T-helper 17 cell (primary cell): ENCODE measurements around the gene RPRD2. TPM values are rescaled to one million over a fixed set of nuclear protein-coding genes. Genes with fewer than 3 reads are reported as not detected.
A peak's percentile ranks its signal among the peaks of the same experiment; 100 is the strongest.

Experiments used
- ATAC-seq: fragments of 150-1000 bp; cut with Tn5 transposase; 2 replicates; pipeline ENCODE4 v1.10.0; 2021; ENCODE audit warnings: mild to moderate bottlenecking, moderate library complexity
- DNase-seq, 3 donors: peaks; one replicate each; pipeline versions ENCODE4 v3.0.0 to v3.0.0-alpha.2; 2020 to 2021
- H3K9me3 ChIP-seq: one replicate; pipeline ENCODE4 v1.7.0; 2013; ENCODE audit warnings: low read length, mild to moderate bottlenecking; ENCODE audit not compliant: control insufficient read depth, poor library complexity, severe bottlenecking
- H3K27ac Mint-ChIP-seq: one replicate; pipeline ENCODE4 v1.8.0; 2022; ENCODE audit warnings: mild to moderate bottlenecking, moderate library complexity, mixed read lengths
- H3K27me3 Mint-ChIP-seq: one replicate; pipeline ENCODE4 v1.8.0; 2022; ENCODE audit warnings: mixed read lengths
- H3K36me3 Mint-ChIP-seq: one replicate; pipeline ENCODE4 v1.8.0; 2022; ENCODE audit warnings: low read depth, mixed read lengths
- H3K4me1 Mint-ChIP-seq: one replicate; pipeline ENCODE4 v1.8.0; 2022; ENCODE audit warnings: mild to moderate bottlenecking, mixed read lengths
- H3K4me3 Mint-ChIP-seq: one replicate; pipeline ENCODE4 v1.8.0; 2022; ENCODE audit warnings: mild to moderate bottlenecking, moderate library complexity, mixed read lengths
- total RNA-seq, 4 donors: library from RNA in 2 of 4; stranded (reverse) in 2 of 4; gene quantifications; one replicate each; pipeline ENCODE4 v1.2.3 and lab custom pipeline; 2022 to 2026

RPRD2 gene
- total RNA-seq, 2 donors from 2014 or later: 36.2 to 38.7 TPM

DNA sequence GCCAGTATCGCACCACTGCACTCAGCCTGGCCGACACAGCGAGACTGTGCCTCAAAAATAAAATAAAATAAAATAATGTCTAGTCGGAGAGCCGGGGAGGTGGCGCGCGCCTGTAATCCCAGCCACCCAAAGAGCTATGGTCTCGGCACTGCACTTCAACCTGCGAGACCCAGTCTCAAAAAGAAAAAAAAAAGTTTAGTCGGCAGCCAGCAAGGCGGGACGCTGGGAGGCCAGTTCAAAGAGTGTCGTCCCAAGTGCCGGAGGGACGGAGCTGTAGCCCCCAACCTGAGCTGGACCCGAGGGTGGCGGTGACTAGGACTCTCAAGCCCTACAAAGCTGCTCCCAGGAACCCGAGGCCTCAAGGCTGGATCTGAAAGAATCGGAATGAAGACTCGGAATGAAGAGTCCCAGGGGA lies 151.0 kb downstream of the RPRD2 start:
- peaks cover 2% of the 10 kb centered on the region for H3K36me3 Mint-ChIP-seq
- H3K9me3 ChIP-seq: no peaks in the 10 kb centered on the region
- peak overlapping the region; percentile 93 for H3K4me3 Mint-ChIP-seq
- DNase-seq (no peak), ATAC-seq (no peak)
- H3K4me1 Mint-ChIP-seq: peaks cover 10% of the 10 kb centered on the region
- H3K27me3 Mint-ChIP-seq: no peaks in the 10 kb centered on the region
- no peak overlapping the region for H3K27ac Mint-ChIP-seq

DNA sequence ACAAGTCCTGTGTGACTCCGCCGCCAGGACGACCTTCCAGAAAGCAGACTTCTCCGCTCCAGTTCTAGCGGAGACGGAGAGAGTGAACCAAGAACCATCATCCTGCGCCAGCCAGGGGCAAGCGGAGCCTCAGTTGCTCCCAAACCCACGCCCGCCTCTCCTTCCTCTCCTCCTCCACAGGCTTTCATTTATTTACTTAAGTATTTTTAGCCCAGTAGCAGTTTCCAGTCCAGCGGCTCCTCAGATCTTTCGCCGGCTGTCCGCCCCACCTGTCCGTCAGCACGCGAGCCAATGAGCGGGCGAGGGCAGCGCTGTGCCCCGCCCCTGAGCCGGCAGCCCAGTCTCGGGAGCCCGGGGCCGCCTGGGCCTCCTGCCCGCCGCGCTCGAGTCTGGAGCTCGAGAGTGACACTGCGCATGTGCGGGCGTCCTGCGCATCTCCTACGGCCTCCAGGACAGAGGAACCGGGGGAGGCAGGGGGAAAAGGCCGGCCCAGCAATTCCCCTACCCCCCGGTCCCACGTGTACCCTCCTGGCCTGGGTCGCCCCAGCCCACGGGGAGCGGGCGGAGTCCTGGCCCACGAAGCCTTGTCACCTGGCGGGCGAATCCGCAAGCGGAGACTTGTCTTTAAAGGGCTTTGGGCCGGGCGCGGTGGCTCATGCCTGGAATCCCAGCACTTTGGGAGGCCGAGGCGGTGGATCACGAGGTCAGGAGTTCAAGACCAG lies 151.5 kb downstream of the RPRD2 start, which contains the start of gene FALEC:
FALEC (plus strand) TSS at position 425 of the 722 bp plus-strand sequence.
- Mint-ChIP-seq H3K4me1 (peaks cover 6% of the 10 kb centered on the region), H3K4me3 (peak within 1 kb of the TSS; percentile 93), H3K27me3 (no peaks in the 10 kb centered on the region), H3K27ac (peak within 1 kb of the TSS; percentile 97), H3K36me3 (peaks cover 2% of the 10 kb centered on the region)
- peak; percentile 99 for ATAC-seq
- no peaks in the 10 kb centered on the region for H3K9me3 ChIP-seq
- DNase-seq: peak; percentile 83 to 90 (median 86)

DNA sequence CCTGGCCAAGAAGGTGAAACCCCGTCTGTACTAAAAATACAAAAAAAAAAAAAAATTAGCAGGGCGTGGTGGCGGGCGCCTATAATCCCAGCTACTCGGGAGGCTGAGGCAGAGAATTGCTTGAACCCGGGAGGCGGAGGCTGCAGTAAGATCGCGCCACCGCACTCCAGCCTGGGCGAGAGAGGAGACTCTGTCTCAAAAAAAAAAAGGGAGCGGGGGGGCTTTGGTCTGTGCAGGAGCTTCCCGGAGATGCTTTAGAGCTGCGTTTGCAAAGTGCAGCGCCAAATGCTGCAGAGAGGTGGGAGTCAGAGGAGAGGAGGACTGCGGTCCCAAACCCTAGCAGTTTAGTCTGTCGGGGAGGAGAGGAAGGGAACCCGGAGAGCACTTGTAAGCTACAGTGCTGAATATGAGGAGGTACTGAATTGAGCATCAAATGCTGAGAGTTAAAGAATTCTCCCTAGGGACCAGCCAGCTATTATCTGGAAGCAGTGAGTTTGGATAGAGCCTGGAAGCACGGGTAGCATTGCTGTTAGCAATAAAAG lies 152.2 kb downstream of the RPRD2 start:
- DNase-seq: no peak
- H3K27ac Mint-ChIP-seq: peak overlapping the region; percentile 97
- no peaks in the 10 kb centered on the region for H3K27me3 Mint-ChIP-seq

DNA sequence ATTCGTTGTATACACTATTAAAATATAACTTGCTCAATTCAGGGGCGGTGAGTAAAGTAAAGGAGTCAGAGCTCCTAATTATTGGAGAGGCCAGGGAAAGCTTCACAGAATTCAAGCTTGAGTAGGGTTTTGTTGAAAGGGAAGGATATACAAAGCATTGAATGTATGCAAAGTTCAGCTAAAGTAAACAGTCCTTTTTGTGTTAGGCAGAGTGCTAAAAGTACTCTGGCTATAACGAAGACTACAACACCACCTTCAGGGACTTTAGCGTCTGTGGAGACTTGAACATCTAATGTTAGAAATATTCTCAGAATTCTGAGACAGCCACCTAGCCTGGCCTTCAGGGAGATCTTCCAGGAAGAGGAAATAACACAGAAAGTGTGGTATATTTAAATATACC lies 152.7 kb downstream of the RPRD2 start:
- H3K27ac Mint-ChIP-seq: no peak overlapping the region
- ATAC-seq: no peak
- no peak for DNase-seq

More for the DNA sequence above, 152.2 kb downstream of the RPRD2 start:
- Mint-ChIP-seq H3K4me3 (peak overlapping the region; percentile 93), H3K36me3 (peaks cover 2% of the 10 kb centered on the region), H3K4me1 (peaks cover 6% of the 10 kb centered on the region)
- H3K9me3 ChIP-seq: no peaks in the 10 kb centered on the region
- ATAC-seq: peak; percentile 9

DNA sequence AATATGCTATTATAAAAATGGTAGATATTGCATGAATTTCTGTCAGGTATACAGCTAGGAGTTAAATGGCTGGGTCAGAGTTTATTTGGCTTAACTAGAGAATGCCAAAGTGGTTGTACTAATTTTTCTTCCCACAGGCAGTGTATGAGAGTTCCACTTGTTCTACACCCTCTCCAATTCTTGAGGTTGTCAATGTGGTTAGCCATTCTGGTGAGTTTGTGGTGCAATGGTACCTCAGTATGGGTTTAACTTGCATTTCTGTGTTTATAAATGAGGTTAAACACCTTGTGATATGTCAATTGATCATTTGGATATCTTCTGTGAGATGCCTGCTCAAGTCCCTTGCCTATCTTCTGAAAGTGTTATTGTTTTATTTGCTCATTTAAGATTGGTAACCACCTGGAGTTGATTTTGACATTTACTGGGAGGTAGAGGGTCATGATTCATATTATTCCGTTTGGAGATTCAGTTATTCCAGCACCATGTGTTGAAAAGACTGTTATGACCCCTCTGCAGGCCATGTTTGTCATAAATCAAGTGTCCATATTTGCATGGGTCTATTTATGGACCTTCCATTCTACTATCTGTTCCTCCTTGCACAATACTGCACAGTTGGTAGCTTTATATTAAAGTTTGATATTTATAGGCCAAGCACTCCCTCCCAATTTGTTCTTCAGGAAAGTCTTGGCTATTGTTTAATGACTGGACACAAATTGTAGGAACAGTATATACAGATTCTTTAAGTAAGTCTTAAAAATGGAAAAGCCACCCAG lies 157.4 kb downstream of the RPRD2 start:
- ATAC-seq (no peak), DNase-seq (no peak)
- Mint-ChIP-seq H3K27me3 (no peaks in the 10 kb centered on the region), H3K4me1 (peaks cover 2% of the 10 kb centered on the region), H3K27ac (no peak overlapping the region), H3K4me3 (no peak overlapping the region), H3K36me3 (no peaks in the 10 kb centered on the region)
- no peaks in the 10 kb centered on the region for H3K9me3 ChIP-seq

More for the DNA sequence above, 152.7 kb downstream of the RPRD2 start:
- peaks cover 6% of the 10 kb centered on the region for H3K4me1 Mint-ChIP-seq
- H3K9me3 ChIP-seq: no peaks in the 10 kb centered on the region
- H3K36me3 Mint-ChIP-seq: peaks cover 2% of the 10 kb centered on the region
- no peaks in the 10 kb centered on the region for H3K27me3 Mint-ChIP-seq
- H3K4me3 Mint-ChIP-seq: peak overlapping the region; percentile 93

DNA sequence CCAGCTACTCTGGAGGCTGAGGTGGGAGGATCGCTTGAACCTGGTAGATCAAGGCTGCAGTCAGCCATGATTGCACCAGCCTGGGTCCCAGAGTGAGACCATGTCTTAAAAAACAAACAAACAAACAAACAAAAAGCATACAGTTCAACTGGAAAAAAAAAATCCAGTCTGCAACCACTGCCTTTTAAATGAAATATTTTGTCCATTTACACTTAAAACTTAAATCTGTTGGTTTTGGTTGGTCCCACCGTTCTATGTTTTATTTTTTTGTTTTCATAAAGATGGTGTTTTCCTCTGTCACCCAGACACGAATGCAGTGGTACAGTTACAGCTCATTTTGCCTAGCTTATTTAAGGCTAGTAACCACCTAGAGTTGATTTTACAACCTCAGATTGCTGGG lies 161.4 kb downstream of the RPRD2 start:
- Mint-ChIP-seq H3K27ac (no peak overlapping the region), H3K4me1 (no peaks in the 10 kb centered on the region), H3K36me3 (no peaks in the 10 kb centered on the region), H3K4me3 (no peak overlapping the region), H3K27me3 (no peaks in the 10 kb centered on the region)
- ATAC-seq: no peak
- no peaks in the 10 kb centered on the region for H3K9me3 ChIP-seq
- DNase-seq: no peak

Other genes starting within 250 kb of the RPRD2 start
- gene PLEKHO1, start 214.2 kb upstream of the RPRD2 start, total RNA-seq: 100 to 1,000 TPM in 1 of 2 donors, 10 to 100 TPM in 1; 71.4 to 124 TPM
- gene ANP32E, start 128.0 kb upstream of the RPRD2 start, total RNA-seq: 10 to 100 TPM; 45.4 to 50.2 TPM
- gene CA14, start 106.4 kb upstream of the RPRD2 start, total RNA-seq: not detected
- 100 to 1,000 TPM; 118 TPM for gene APH1A, start 95.1 kb upstream of the RPRD2 start, total RNA-seq
- gene C1orf54, start 91.4 kb upstream of the RPRD2 start, total RNA-seq: 1 to 10 TPM; 4.6 to 6.6 TPM
- gene CIART, start 81.6 kb upstream of the RPRD2 start, total RNA-seq: 1 to 10 TPM; 3.6 to 4.5 TPM
- gene MRPS21, start 70.3 kb upstream of the RPRD2 start, total RNA-seq: 10 to 100 TPM; 48.5 to 49.2 TPM
- gene PRPF3, start 42.6 kb upstream of the RPRD2 start, total RNA-seq: 100 to 1,000 TPM; 108 to 111 TPM
- gene TARS2, start 123.3 kb downstream of the RPRD2 start, total RNA-seq: 10 to 100 TPM; 28.5 to 32.9 TPM
- under 1 TPM; 0.25 to 0.70 TPM for gene ECM1, start 144.0 kb downstream of the RPRD2 start, total RNA-seq
- gene FALEC, start 151.6 kb downstream of the RPRD2 start, total RNA-seq: 1 to 10 TPM in 1 of 2 donors, not detected in 1; 1.1 TPM
- 1 to 10 TPM in 1 of 2 donors, under 1 TPM in 1; 0.39 to 1.6 TPM for gene ADAMTSL4, start 185.3 kb downstream of the RPRD2 start, total RNA-seq
- 1,000 to 10,000 TPM in 1 of 2 donors, 100 to 1,000 TPM in 1; 776 to 1,091 TPM for gene MCL1, start 215.5 kb downstream of the RPRD2 start, total RNA-seq